Subcutaneous adipose tissue (tissue), 4 donors: ENCODE results near the gene RBM33. TPM values are rescaled to one million over a fixed set of nuclear protein-coding genes. Genes with fewer than 3 reads are reported as not detected.

Source experiments
- total RNA-seq, 4 donors: library from RNA; depleted of rRNA; stranded (reverse); fragments of >200 nt; gene quantifications; one replicate each; pipeline ENCODE4 v1.1.0, GENCODE V29; 2016
- TF ChIP-seq, protein P1 (sequence below): fragments of 450-650 bp; IDR thresholded peaks from one replicate; pipeline ENCODE4 v1.5.1; 2016; ENCODE audit warnings: low read depth, mild to moderate bottlenecking, control low read depth, antibody characterized with exemption, moderate library complexity

Gene RBM33
- total RNA-seq, 4 donors from 2014 or later: 33.9 to 69.1 (median 46.2) TPM

DNA sequence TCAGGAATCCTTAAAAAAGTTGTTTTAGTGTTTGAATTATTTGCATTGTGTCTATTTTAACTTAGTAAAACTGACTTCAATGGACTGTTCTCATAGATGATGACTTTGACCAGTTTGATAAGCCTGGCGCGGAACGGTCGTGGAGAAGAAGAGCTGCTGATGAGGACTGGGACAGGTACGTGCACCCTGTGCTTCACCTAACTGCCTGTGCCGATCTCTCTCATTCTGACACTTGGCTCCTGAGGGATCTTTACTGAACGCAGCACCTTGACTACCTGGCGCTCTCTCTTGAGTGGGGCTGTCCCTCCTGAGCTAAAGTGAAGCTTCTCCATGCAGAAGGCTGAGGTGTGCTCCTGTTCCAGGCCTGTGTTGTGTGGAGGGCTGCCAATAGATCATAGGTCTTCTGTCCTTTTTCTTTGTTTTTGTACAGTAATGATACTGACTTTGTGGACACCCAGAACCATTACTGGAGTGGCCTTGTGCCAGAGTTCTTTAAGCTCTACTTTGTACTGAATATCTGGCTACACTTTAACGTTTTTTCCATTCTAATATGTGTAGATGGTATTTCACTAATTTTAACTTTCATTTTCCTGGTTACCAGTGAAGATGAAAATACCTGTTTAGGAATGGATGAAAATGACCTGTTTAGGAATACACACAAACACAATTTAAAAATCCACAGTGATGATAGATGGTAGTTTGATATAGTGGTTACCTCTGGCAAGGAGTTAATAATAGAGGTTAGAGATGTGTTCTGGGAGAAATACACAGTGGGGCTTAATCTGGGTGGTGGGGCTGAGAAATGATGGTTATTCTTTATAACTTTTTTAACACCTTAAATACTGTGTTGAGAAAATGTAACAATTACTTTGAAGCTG lies 20.9 kb downstream of the RBM33 start:
- TF ChIP-seq, protein P1, sequence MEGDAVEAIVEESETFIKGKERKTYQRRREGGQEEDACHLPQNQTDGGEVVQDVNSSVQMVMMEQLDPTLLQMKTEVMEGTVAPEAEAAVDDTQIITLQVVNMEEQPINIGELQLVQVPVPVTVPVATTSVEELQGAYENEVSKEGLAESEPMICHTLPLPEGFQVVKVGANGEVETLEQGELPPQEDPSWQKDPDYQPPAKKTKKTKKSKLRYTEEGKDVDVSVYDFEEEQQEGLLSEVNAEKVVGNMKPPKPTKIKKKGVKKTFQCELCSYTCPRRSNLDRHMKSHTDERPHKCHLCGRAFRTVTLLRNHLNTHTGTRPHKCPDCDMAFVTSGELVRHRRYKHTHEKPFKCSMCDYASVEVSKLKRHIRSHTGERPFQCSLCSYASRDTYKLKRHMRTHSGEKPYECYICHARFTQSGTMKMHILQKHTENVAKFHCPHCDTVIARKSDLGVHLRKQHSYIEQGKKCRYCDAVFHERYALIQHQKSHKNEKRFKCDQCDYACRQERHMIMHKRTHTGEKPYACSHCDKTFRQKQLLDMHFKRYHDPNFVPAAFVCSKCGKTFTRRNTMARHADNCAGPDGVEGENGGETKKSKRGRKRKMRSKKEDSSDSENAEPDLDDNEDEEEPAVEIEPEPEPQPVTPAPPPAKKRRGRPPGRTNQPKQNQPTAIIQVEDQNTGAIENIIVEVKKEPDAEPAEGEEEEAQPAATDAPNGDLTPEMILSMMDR: no peak

DNA sequence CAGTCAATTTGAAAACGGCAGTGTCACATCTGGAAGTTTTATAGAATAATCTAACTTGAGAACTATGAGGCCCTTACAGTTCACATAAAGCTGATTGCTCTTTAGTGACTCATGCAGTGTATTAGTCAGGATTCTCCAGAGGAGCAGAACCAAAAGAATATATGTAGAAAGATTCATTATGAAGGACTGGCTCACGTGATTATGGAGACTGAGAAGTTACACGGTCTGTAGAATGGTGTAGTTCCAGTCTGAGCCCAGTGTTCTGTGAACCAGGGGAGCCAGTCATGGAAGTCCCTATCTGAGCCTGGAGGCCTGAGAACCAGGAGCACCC lies 21.5 kb downstream of the RBM33 start:
- TF ChIP-seq, protein P1: no peak

DNA sequence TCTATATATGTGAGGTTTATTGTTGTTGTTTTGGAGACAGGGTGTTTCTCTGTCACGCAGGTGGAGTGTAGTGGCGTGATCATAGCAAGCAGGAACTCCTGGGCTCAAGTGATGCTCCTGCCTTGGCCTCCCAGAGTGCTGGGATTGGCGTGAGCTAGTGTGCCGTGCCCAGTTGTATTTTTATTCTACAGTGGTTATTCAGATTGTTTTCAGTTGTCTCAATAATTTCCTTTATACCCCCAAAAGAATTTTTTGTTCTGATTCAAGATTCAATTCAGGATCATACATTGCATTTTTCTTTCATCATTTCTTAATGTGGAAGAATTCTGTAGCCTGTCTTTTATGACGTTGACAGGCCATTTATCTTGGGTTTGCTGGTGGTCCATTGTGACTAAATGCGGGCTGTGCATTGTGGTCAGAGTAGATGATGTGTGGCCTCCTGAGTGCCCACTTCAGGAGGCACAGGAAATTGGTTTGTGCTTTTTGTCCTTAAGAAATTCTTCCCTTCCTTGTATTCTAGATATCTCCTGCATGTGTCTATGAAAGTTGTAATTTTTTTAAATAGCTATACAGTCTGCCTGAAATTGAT lies 22.9 kb downstream of the RBM33 start:
- TF ChIP-seq, protein P1: no peak

DNA sequence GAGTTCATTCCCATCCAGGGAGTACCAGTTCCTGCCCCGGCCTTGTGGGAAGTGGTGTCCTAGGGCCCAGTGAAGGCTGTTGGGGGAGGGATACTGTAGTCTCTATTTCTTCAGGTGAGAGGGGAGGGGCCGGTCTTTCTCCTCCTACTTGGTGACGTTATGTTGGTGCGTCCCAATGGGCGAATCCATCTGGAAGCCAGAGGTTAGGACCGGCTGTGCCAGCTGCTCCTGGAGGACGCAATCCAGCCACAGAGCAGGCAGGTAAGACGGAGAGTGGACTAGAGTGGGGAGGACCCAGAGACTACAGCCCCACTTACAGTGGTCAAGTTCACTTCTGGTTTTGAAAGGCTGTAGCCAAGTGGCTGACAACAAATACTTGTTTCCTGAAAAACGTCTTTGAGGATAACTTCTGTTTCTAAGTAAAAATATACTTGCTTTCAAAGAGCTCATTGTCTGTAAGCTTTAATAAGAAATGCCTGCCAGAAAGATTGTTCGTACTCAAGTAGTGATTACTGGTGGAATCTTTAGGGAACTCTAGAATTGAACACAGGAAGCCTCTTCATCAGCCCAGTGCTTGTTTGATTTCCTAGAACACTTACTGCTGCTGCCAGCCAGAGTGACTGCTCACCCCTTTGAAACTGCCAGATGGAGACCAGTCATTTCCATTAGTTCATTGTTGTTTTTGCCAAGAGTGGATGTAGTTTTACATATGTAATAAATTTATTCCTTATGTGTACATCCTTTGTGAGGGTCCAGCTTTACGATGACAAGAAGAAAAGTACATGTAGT lies 25.4 kb downstream of the RBM33 start:
- TF ChIP-seq, protein P1: no peak

DNA sequence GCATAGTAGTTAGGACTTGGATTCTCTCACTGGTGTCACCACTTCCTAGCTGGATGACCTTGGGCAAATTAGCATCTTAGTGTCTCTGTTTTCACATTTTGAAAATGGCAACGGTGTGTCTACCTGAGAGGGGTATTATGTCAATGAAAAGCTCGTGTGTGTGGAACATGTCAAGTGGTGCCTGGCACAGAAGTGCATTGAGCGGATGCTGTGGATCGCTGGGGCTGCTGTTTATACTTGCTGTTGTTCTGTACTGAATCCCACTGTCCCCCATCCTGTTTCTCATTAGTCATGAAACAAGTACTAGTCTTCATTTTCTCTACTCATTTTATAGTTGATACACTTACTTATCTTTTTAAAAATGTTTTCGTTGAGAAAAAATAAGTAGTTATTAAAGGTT lies 26.1 kb downstream of the RBM33 start:
- TF ChIP-seq, protein P1: no peak

DNA sequence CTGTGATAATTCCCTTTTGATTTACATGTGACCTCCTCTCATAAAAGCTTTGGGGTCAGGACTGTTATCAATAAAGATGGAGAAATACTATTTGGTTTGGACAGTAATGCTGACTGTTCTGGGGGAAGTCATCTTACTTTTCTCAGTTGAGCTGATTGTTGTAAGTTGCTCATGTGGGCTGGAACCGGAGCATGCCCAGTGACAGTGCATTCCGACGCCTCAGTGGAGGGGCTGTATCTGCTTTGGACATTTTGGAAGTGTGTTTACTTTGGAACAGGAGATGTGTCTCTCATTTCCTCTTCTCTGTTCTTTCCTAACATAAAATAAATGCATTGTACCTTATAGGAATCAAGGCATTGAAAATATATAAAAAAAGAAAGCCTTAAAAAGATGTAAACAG lies 30.1 kb downstream of the RBM33 start:
- TF ChIP-seq, protein P1: no peak

DNA sequence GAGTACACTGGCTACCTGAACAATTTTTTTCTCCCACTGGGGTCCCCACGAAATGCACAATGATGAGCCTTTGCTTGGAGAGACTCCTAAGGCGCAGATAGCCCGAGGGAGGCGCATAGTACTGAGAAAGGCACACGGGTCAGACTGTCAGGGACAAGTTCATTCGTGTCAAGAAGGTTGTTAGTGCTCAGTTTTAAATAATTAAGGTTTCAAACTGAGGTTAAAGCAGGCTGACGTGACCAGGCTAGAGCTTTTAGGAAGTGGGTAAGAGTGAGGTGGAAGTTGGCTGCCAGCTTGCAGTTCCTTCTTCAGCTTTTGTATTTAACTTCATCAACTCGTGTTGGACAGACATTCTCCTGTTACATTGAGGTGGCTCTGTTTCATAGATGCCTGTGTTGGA lies 31.6 kb downstream of the RBM33 start:
- TF ChIP-seq, protein P1: no peak
